ENCODE data around the gene SAMD9L.
"Not testable (repeated sequence)": the region's sequence is repeated elsewhere in the genome, so short reads cannot be mapped to it uniquely, and the experiment has no call there.

Gene SAMD9L

DNA sequence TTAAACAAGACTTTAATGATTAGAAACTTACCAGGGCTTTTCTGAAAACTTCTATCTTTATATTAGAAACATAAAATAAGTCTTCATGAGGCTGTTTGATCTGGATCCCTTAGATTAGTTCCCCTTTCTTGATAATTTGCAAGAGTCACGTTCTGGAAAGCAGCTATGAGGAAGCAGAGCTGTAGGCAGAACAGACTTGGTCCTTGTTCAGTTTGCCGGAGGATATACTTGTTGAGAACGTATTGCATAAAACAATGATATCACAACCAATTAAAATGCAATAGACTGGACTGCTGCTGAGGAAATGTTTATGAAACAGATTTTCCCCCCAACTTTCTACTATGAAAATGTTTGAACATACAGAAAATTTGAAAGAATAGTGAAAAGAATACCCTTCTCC lies 2.8 kb downstream of the SAMD9L start:
- DNase-seq (ENCODE audit: low read depth): no peak

DNA sequence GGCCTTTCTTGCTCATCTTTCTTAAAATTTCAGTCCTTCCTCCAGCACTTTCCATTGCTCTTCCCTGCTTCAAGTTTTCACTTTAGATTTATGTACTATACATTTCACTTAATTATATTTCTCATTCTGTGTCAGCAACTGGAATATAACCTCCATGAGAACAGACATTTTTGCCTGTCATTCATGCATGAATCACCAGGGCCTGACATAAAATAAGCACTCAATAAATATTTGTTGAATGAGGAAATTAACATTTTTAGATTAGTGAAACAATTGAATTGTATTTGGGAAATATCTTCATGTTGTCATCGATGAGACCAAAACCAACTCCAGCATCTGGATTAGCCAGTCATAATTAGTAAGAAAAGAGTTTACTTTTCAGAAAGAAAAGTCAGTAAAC lies 6.1 kb downstream of the SAMD9L start:
- no peak for DNase-seq (ENCODE audit: low read depth)

DNA sequence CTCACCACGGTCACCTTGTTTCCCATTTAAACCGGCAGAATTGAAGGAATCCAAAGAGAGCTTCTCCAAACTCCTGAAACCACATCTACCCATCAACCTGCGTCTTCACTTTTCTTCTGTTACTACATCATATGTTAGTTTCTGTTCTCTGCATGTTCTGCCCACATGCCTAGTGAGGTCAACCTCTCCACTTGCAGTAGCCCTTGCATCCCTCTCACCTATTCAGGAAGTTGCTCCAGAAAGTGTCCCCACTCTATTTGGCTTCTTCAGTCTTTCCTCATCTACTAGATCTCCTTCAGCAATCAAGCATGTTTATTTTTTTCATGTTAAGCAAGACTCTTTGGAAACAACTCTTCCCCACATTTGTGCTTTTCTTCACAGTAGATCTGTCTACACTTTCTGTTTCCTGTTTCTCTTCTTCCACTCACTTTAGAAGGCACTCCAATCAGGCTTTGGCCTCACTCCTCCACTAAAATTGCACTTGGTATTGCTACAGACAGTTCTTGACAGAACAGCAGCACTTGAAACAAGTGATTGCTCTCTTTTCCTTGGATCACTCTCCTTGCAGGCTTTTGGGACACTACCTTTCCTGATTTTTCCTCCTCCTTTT lies 7.5 kb downstream of the SAMD9L start:
- DNase-seq (ENCODE audit: low read depth): no peak

DNA sequence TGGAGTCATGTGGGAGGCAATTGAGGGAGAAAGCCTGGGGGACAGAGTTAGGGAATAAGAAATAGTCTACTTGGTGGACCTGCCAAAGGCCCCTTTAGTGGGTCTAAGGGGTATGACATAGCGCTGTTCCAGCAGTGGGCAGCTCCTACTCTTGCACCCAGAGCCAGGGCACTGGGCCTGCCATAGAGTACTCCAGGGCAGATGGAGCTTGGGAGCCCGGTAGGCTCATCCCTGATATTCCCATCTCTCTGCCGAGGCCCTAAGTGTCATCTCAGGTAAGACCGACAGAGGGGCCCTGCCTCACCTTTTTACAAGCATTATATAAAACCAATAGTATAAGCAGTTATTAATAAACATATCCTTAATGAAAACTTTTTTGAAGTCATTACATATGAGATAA lies 9.6 kb downstream of the SAMD9L start:
- DNase-seq (ENCODE audit: low read depth): no peak

DNA sequence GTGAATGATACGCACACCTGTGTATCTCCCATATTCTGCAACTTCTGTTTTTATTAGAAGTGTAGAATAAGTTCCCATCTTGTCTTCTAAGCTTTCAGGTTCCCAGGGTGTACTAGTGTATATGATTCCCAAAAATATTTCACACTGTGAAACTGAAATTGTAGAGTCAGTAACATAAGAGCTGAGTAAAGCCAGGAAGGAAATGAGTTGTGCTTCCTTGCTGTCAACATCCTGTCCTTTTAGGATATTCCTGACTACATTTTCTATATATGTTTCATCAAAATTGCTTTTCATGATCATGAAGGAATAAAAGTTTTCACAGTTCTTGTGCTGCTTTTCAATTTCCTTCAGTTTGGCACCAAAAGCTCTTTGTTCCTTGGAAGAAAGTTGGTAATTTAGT lies 15.2 kb downstream of the SAMD9L start:
- DNase-seq (ENCODE audit: low read depth): no peak

DNA sequence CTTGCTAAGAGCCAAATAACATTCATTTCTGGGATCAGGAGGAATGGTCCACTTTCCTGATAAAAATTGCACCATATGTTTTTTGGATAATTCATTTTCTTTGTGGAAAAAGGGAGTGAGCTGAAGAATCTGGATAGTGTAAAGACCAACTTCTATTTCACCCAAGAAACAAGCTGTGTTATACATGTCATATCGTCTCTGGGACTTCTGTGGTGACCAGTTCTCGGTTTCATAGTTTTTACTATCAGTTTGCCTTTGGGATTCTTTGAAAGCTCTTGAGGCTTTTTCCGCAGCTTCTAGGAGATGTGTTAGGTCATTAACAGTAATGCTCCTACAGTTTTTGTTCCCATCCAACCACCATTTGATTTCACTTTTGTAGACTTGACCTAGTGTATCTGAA lies 16.0 kb downstream of the SAMD9L start:
- DNase-seq (ENCODE audit: low read depth): no peak

DNA sequence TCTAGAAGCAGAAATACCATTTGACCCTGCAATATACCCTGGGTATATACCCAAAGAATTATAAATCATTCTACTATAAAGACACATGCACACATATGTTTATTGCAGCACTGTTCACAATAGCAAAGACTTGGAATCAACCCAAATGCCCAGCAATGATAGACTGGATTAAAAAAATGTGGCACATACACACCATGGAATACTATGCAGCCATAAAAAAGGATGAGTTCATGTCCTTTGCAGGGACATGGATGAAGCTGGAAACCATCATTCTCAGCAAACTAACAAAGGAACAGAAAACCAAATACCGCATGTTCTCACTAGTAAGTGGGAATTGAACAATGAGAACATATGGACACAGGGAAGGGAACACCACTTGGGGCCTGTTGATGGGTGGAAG lies 21.2 kb downstream of the SAMD9L start:
- not testable (repeated sequence) for DNase-seq (ENCODE audit: low read depth)

DNA sequence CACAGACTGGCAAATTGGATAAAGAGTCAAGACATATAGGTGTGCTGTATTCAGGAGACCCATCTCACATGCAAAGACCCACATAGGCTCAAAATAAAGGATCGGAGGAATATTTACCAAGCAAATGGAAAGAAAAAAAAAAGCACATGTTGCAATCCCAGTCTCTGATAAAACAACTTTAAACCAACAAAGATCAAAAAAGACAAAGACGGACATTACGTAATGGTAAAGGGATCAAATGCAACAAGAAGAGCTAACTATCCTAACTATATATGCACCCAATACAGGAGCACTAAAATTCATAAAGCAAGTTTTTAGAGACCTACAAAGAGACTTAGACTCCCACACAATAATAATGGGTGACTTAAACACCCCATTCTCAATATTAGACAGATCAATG lies 24.7 kb downstream of the SAMD9L start:
- DNase-seq (ENCODE audit: low read depth): not testable (repeated sequence)

DNA sequence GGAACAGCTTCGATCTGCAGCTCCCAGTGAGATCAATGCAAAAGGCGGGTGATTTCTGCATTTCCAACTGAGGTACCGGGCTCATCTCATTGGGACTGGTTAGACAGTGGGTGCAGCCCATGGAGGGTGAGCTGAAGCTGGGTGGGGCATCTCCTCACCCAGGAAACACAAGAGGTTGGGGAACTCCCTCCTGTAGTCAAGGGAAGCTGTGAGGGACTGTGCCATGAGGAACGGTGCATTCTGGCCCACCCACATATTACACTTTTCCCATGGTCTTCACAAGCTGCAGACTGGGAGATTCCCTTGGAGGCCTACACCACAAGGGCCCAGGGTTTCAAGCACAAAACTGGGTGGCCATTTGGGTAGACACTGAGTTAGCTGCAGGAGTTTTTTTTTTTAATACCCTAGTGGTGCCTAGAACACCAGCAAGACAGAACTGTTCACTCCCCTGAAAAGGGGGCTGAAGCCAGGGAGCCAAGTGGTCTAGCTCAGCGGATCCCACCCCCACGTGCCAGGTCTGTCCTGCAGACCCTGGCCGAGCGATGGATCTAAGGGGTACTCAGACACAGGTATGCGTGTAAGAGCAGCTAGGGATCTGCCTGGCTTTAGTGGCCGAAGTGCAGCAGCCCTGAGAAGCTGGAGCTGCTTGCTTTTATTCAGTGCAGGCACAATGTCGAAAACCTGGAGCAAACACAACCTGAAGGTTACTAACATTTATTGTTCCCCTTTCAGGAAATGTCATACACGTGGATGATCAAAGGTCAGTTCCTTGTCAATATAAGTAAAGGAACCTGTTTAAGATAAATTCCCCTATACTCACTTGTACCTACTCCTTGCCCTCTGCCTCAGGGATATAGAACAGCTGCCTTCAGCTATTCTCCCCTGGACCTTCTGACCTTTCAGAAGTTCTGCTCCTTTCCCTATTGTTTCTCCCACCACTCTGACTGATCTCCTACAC lies 27.3 kb downstream of the SAMD9L start:
- no peak for DNase-seq (ENCODE audit: low read depth)

DNA sequence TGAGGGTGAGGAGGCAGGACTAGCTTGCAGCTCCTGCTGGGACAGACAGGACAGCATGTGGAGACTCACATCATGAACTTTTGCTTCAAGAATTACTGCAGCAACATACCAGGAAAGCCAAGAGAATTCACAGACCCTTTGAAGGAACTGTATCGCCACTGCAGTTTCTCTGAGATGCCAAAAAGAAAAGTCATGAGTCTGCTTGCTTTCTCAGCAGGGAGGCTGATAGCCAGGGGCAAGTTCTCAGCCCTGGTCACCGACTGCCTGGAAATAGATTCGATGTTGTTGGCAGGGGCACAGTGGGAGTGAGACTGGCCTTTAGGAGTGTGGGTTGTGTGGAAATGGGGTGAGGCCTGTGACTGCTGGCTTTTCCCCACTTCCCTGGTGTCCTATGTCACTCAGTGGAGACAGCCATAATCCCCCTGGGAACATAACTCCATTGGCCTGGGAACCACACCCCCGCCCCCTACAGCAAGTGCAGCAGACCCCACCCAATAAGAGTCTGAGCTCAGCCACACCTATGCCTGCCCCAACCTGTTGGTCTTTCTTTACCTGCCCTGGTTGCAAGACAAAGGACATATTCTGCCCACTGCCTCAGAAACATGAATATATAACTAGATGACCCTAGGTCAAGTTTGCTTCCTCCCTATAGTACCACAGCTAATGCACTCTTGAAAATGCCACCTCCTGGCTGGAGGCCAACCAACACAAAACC lies 28.8 kb downstream of the SAMD9L start:
- DNase-seq (ENCODE audit: low read depth): no peak

DNA sequence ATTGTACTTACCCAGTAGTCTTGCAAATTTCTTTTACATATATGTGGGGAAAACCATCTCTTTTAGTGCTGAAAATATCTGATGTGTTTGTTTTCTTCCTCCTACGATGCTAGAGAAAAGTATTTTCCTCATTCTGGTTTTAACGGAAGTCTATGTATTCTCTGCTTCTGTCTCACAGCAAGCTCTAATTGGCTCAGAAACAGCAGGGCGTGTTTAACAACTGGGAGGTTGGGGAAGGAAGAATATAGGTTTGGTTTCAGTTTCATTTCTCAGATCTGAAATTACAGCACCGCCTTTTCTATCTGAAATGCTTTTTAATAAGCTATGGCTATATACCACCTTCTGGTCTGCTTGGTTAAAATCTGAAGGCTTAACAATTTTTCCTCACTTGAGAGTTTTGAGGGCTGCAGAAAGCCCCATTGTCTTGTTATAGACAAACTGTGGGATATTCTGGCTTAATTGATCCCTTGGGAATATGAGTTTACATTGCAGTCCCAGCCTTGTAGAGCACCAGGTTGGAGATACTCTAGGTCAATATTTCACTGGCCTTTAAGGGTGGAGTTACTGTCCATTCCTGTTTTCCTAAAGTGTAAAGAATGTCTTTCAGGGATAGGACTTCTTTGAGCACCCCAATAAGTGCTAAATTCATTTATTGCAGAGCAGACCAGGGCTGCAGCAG lies 30.2 kb downstream of the SAMD9L start, which contains the start of gene SAMD9:
Gene SAMD9, minus strand, starts transcription at position 128 of the 679 bp plus-strand sequence. CDS start 11,882 bp downstream, outside the sequence.
- DNase-seq (ENCODE audit: low read depth): peak; percentile 7

DNA sequence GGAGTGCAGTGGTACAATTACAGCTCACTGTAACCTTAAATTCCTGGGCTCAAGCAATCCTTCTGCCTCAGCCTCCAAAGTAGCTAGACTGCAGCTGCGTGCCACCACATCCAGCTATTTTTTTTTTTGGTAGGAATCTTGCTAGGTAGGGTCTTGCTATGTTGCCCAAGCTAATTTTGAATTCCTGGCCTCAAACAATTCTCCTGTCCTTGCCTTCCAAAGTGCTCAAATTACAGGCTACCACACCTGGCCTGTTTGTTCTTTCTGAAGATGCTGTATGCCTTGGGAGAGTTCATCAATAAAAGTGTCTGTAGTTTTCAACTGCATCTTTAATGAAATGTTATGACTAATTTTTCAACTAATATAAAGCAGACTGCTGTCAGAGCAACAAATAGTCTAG lies 30.9 kb downstream of the SAMD9L start:
- DNase-seq (ENCODE audit: low read depth): no peak

DNA sequence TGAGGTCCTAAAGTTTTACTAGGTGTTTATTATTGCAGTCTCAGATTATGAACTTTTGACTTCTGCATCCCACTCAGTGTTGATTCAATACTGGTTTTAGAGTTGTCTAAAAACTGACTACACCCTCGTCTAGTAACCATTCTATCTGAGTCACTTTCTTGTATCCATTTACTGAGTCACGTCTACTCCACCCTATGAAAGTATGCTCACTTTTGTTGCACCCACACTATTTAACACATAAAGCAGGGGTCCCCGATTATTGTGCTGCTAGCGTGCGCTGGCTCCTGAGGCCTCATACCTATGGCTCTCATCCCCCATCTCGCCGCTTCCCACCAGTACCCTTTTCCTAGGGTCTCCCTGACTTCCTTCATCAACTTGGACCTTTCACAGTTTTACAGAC lies 32.4 kb downstream of the SAMD9L start:
- DNase-seq (ENCODE audit: low read depth): peak; percentile 1

DNA sequence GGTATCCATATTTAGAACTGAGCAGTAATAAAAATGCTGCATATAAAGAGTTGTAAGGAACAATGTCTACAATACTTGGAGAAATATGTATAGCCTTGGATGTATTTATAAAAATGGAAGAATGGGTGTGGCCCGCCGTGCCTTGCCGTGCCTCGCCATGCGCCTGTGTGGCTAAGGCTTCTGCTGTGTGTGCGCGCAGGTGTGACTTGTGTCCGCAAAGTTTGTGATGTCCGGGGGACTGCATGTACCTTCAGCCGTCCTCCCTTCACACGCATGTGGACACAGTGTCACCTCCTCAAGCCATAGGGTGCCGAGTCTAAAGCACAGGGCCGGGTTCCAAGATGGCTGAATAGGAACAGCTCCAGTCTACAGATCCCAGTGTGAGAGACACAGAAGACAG lies 40.2 kb downstream of the SAMD9L start:
- no peak for DNase-seq (ENCODE audit: low read depth)

DNA sequence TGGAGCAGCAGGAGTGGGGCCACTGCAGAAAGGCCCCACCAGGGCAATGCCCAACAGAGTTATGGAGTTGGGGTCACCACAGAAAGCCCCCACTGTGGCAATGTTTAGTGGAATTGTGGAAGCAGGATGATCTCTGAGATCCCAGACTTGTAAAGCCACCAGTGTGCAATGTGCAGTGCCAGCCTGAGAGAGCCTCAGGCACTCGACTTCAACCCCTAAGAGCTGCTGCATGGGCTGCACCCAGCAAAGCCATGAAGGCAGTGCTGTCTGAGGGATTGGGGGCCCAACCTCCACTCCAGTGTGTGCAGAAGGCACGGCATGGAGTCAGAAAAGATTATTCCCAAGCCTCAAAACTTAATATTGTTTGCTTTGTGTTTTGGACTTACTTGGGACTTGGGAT lies 50.8 kb downstream of the SAMD9L start:
- no peak for DNase-seq (ENCODE audit: low read depth)

DNA sequence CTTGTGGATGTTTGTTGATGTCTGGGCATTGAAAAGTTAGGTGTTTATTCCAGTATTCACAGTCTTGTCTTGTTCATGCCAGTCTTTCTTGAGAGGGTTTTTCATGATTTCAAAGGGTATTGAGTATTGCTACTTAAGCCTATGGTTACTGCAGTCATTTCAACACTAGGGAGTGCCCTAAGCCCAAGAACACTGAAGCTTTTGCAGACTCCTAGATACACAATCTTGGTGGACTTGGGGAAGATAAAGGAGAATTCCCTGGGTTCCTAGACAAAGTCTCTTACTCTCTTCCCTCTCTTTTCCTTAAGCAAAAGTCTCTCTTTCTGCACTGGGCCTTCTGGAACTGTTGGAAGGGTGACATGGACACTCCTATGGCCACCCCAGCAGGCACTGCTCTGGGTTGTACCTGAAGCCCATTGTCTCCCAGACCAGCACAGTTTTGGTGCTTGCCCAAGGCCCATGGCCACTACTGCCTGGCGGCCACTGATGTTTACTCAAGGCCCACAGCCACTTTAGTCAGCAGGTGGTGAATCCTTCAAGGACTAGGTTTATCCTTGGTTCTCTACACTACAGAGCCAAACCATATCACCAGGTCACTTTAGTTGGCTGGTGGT lies 55.3 kb downstream of the SAMD9L start:
- no peak for DNase-seq (ENCODE audit: low read depth)

Measured in activated T-cell treated with anti-CD3 and anti-CD28 coated beads for 48 hours (primary cell).